ENCODE data around the gene JADE2.

The JADE2 gene

DNA sequence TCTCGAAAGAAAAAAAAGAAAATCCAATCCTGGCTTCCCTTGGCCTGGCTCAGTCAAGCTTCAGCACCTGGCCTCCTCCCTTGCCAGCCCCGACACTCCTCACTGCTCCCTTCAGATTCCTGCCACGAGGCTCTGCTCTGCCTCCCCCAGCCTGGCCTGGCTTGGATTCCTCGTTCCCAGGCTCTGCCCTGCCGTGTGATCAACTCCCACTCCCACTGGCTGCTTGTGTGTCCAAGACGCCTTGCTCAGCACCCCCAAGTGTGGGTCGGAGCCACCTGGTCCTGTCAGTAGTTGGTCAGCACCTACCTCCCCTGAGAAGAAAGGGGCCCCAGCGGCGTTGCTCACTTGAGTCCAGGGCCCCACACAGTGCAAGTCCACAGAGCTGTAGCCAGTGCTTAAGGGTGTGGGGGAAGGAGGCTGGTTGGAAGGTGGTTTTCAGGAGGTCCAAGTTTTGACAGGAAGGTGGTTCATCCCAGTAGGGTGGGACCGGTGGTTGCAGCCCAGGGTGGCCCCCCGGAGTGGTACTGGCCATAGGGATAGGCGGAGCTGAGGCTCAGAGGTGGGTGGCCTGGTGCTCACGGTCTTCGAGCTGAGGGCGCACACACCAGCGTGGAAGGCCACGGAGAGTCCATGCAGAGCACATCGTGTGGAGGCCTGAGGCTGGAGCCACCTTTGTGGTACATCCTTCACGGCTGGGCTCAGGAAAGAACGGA, 46.4 kb downstream of the JADE2 start:
- H3K4me3 ChIP-seq (ENCODE audit: low read length), result no peak overlapping the region
- TF ChIP-seq, protein P1, sequence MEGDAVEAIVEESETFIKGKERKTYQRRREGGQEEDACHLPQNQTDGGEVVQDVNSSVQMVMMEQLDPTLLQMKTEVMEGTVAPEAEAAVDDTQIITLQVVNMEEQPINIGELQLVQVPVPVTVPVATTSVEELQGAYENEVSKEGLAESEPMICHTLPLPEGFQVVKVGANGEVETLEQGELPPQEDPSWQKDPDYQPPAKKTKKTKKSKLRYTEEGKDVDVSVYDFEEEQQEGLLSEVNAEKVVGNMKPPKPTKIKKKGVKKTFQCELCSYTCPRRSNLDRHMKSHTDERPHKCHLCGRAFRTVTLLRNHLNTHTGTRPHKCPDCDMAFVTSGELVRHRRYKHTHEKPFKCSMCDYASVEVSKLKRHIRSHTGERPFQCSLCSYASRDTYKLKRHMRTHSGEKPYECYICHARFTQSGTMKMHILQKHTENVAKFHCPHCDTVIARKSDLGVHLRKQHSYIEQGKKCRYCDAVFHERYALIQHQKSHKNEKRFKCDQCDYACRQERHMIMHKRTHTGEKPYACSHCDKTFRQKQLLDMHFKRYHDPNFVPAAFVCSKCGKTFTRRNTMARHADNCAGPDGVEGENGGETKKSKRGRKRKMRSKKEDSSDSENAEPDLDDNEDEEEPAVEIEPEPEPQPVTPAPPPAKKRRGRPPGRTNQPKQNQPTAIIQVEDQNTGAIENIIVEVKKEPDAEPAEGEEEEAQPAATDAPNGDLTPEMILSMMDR (conservative IDR thresholded peaks at IDR 0.05; ENCODE audit: low read length), result no peak
- DNase-seq (ENCODE audit: low read depth), result no peak

- DNase-seq (ENCODE audit: low read depth), result no peak
- TF ChIP-seq, protein P1 (conservative IDR thresholded peaks at IDR 0.05; ENCODE audit: low read length), result no peak
Observed at GRCh38 chr5:134572811-134573210, 47.3 kb downstream of the JADE2 start.

DNA sequence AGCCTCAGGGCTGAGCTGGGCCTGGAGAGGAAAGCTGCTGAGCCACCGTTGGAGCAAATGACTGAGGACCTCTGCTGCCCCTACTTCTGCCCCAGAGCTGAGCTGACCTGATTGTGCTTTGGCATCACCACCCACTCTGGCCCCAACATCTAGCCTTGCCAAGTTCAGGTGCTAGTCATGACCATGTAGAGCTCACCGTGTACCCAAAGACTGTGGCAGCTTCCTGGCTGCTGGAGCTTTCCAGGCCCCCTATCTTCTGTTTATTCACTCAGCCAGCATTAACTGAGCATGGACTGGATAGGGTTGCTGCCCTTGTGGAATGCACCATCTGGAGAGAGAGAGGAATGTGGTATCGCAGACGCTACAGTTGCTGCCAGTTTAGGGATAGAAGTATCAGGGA, 49.1 kb downstream of the JADE2 start:
- H3K4me3 ChIP-seq (ENCODE audit: low read length), result no peak overlapping the region
- peak; percentile 53 for DNase-seq (ENCODE audit: low read depth)
- TF ChIP-seq, protein P1 (conservative IDR thresholded peaks at IDR 0.05; ENCODE audit: low read length), result no peak

More at GRCh38 chr5:134572811-134573210, 47.3 kb downstream of the JADE2 start:
- H3K4me3 ChIP-seq (ENCODE audit: low read length), result no peak overlapping the region

- no peak for DNase-seq (ENCODE audit: low read depth)
Observed at GRCh38 chr5:134575316-134575715, 49.8 kb downstream of the JADE2 start.

DNA sequence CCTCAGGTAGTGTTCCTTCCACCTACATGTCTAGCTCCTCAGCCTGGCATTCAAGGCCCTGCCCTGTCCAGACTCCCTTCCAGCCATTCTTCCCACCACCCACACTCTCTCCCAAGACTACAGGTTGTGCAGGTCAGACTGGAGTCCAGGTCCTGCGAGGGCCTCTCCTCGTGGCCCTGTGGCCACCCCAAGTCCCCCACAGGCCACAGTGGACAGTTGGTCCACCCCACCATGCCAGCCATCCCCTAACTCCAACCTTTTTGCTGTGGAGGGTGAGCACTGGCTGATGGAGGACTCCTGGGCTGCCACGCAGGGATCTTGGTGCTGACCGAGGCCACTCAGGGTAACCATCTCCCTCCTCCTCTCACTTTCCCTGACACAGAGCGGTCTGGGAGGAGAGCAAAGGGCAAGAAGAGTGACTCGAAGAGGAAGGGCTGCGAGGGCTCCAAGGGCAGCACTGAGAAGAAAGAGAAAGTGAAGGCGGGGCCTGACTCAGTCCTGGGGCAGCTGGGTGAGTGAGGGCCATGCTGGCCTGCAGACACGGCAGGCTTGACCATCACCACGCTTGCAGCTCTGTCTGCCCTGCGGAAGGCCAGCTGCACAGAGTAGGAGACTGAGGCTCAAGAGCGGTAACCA, 51.0 kb downstream of the JADE2 start:
- no peak for DNase-seq (ENCODE audit: low read depth)

More at GRCh38 chr5:134575316-134575715, 49.8 kb downstream of the JADE2 start:
- TF ChIP-seq, protein P1 (conservative IDR thresholded peaks at IDR 0.05; ENCODE audit: low read length), result no peak
- H3K4me3 ChIP-seq (ENCODE audit: low read length), result no peak overlapping the region

GRCh38 chr5:134577022-134577795, 51.7 kb downstream of the JADE2 start:
- no peak overlapping the region for H3K4me3 ChIP-seq (ENCODE audit: low read length)
- TF ChIP-seq, protein P1 (conservative IDR thresholded peaks at IDR 0.05; ENCODE audit: low read length), result no peak
- DNase-seq (ENCODE audit: low read depth), result peak; percentile 61

More for the DNA sequence above, 51.0 kb downstream of the JADE2 start:
- no peak overlapping the region for H3K4me3 ChIP-seq (ENCODE audit: low read length)
- TF ChIP-seq, protein P1 (conservative IDR thresholded peaks at IDR 0.05; ENCODE audit: low read length), result no peak

All from AG10803 (cell line).